GM21390 (cell line): ENCODE measurements around the gene ZNF629.

Experiments
- ATAC-seq: cut with Tn5 transposase; IDR thresholded peaks from one replicate; pipeline ENCODE4 v1.9.1; 2021; ENCODE audit not compliant: unreplicated experiment

Gene ZNF629

GRCh38 chr16:30748634-30749445 is 38.2 kb downstream of the ZNF629 start:
- peak; percentile 12 for ATAC-seq

DNA sequence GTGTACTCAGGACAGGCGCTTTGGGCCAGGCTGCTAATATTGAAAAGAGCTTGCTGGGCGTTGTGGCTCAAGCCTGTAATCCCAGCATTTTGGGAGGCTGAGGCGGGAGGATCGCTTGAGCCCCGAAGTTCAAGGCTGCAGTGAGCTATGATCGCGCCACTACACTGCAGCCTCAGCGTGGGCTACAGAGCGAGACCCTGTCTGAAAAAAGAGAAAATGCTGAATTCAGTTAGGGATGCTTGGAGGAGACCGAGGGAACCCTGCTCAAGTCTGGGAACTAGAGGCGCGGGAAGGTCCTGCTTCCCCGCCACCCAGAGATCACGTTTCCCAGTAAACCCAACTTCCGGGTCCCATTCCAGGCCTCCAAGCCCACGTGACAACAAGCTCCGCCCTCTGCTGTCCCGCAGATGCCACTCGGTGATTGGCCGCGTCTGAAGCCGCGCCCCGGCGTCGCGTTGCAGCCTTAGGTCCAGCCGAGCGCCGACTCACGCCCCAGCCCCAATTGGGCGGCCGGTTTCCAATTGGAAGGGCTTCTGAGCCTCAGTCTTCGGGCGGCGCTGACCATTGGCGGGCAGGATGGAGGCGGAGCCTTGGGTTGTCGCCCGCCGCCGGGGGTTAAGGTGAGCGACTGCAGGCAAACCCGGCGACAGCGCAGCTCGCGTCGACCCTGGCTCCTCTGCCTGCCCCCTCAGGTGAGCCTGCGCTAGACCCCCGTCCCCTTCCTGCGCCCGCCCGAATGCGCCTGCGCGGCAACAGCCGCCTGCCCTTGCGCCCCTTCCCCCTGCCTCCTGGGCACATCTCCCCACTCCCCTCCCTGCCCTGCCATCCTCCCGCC is 39.0 kb downstream of the ZNF629 start, which contains the start of gene PHKG2:
Gene PHKG2 (plus strand): TSS at position 627 of the 835 bp plus-strand sequence. CDS start 396 bp downstream, outside the sequence.
- peak; percentile 95 for ATAC-seq

DNA sequence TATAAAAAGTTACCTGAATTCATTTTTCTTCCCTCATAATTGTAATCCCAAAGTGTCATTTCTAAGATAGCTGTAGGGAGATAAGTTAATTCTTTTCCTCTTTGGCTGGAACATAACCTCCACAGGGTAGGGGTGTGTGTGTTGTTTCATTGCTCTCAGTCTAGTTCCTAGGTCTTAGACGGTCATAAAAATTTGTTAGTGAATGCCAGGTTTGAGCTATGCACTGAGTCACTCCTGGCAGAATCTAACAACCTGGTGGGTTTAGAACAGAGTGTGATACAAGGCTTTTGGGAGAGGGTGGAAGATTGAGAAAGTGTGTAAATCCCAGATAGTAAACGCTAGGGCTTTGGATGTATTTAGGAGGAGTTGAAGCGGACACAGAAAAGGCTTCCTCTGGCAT is 39.7 kb downstream of the ZNF629 start:
- no peak for ATAC-seq

GRCh38 chr16:30746638-30747175 is 40.3 kb downstream of the ZNF629 start:
- no peak for ATAC-seq

DNA sequence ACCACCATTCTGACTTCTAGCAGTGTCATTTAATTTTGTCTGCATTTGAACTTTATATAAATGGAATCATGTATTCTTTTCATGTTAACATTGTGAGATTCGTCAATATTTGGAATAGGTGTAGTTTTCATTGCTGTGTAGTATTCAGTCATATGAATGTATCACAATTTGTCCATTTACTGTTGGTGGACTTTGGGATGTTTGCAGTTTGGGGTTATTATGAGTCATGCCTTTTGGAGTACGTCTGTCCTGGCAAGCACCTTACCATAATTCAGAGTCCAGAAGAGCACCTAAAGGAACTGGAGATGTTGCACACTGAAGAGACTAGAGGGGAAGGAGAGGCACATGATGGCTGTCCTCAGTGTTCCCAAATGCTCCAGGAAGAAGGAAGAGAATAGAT is 41.9 kb downstream of the ZNF629 start:
- no peak for ATAC-seq

DNA sequence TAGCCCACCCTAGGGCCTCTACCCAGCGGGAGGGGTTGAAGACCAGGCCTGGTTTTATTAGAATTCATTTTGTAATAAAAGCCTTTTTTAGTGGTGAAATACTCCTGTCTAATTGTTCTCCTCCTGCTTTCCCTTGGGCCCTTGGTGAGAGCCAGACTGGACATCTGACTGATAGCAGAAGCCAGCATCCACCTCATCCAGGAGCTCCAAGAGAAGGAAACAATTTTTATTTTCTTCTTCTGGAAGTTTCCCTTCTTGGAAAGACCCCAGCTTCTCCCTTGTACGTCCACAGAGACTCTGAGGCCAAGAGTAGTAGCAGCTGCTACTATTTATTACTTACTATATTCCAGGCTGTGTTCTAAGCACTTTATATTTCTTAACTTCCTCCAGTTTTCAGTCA is 42.8 kb downstream of the ZNF629 start:
- no peak for ATAC-seq

- ATAC-seq: no peak
These were observed 43.3 kb downstream of the ZNF629 start for GRCh38 chr16:30743716-30744115.

DNA sequence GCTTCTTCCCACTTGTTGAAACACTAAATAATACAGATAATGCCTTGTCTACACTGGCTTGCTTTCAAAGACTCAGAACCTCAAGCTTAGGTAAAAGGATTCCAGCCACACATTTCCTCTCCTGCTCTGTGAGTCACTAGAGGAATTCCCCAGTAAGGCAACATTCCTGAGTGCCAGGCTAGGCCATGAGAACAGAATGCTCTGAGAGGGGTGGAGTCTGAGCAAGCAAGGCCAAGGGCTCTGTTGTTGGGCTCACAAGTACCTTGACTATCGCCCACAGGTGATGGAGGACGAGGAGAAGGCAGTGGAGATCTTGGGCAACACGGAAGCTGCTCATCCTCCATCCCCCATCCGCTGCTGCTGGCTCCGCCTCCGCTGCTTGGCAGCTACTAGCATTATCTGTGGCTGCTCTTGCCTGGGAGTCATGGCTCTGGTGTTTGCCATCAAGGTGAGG is 45.5 kb downstream of the ZNF629 start:
- ATAC-seq: no peak

GRCh38 chr16:30740364-30741251 is 46.4 kb downstream of the ZNF629 start:
- ATAC-seq: no peak

DNA sequence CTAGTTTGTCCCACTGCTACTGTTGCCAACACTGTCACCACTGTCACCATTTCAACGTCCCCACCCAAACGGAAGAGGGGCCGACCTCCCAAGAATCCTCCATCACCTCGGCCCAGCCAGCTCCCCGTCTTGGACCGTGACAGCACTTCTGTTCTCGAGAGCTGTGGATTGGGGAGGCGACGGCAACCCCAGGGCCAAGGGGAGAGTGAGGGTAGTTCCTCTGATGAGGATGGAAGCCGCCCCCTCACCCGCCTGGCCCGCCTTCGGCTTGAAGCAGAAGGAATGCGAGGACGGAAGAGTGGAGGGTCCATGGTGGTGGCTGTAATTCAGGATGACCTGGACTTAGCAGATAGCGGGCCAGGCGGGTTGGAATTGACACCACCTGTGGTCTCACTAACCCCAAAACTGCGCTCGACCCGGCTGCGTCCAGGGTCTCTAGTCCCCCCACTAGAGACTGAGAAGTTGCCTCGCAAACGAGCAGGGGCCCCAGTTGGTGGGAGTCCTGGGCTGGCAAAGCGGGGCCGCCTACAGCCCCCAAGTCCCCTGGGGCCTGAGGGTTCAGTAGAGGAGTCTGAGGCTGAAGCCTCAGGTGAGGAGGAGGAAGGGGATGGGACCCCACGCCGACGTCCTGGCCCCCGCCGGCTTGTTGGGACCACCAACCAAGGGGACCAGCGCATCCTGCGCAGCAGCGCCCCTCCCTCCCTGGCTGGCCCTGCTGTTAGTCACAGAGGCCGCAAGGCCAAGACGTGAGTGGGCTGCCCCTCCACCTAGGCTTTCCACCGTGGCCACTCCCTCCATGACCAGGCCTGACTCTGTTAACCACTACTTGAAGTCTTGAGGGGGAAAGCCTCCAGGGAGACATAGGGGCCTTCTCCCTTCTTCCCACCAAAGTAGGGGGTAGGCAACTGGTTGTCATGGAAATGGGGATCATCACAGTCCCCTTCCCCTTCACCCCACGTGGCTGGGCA is 47.7 kb downstream of the ZNF629 start:
- ATAC-seq: no peak

- ATAC-seq: no peak
These were observed 49.0 kb downstream of the ZNF629 start for GRCh38 chr16:30737794-30738648.

GRCh38 chr16:30736995-30737793 is 49.8 kb downstream of the ZNF629 start:
- no peak for ATAC-seq

DNA sequence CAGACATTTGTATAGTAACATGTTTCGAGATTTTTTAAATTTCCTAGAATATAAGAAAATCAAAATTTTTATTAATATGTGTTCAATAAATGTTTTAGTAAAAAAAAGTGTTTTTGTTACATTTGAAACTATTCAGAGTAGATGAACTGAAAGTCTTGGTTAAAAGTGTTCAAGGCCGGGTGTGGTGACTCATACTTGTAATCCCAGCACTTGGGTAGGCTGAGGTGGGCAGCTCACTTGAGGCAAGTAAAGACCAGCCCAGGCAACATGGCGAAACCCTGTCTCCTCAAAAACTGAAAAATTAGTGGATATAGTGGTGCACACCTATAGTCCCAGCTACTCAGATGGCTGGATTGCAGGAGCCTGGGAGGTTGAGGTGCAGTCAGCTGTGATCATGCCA is 55.6 kb downstream of the ZNF629 start:
- ATAC-seq: no peak

DNA sequence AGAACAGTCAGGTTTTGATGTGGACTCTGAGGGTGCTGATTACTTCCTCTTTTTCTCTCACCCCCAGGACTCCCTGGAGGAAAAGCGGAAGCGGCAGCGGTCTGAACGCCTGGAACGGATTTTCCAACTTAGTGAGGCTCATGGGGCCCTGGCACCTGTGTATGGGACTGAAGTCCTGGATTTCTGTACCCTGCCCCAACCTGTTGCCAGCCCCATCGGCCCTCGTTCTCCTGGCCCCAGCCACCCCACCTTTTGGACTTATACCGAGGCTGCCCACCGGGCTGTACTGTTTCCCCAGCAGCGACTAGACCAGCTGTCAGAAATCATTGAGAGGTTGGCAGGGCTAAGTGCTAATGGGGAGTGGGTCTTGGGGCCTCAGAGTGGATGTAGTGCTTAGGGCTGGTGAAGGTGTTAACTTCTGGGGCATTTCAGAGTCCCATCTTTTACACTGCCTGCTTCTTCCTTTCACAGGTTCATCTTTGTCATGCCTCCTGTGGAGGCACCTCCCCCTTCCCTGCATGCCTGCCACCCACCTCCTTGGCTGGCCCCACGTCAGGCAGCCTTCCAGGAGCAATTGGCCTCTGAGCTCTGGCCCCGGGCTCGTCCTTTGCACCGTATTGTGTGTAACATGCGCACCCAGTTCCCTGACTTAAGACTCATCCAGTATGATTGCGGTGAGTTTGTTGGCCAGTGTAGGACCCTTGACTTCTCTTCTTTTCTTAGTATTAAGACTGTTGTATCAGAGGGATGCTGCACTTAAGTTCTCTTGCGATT is 57.9 kb downstream of the ZNF629 start:
- ATAC-seq: no peak
